Measurements from ENCODE around the gene ANXA5. TPM values are rescaled to one million over a fixed set of nuclear protein-coding genes. Genes with fewer than 3 reads are reported as not detected.

The ANXA5 gene
- total and polyA plus RNA-seq, 9 of the 15 experiments (the other 6 are each of a cell fraction or from before 2014, with no cell fraction given), result 49.9 to 131 (median 84.5) TPM

GRCh38 chr4:121711263-121712000 lies 14.7 kb upstream of the ANXA5 start:
- FAIRE-seq (peak; percentile 89), ATAC-seq (peak; percentile 100), DNase-seq (ENCODE audit: extremely low read depth in 1 of 4, low spot score in 3 of 4) (peak; percentile 63 to 91 (median 74))
- intact Hi-C loops (cut with micrococcal nuclease) (no loop called here), in situ Hi-C loops (cut with MboI) (no loop called here)
- no peaks in the 10 kb centered on the region for H4K20me1 ChIP-seq (replicated peaks; ENCODE audit: control insufficient read depth, insufficient read depth, low read length)
- ChIA-PET CTCF (ENCODE audit: low intra/inter-chr PET ratio) (interaction anchor here (0.7 kb wide), 1 partner anchor 13 kb away, joined by 3 read pairs; no protein-coding TSS in a partner anchor), POLR2A (interaction anchor here (0.5 to 0.7 kb wide), 2 partner anchors 54 to 309 kb away, joined by 3 to 5 read pairs; no protein-coding TSS in a partner anchor)
- H3K4me2 ChIP-seq (ENCODE audit: insufficient read depth, low read length), result peak overlapping the region; percentile 75
- no peaks in the 10 kb centered on the region for H3K36me3 ChIP-seq (ENCODE audit: control insufficient read depth, insufficient read depth, low read length)
- peaks cover 5% of the 10 kb centered on the region in 2 experiments; a peak in 4 of 5 replicates for H3K4me1 ChIP-seq (replicated peaks in 1 of 2; ENCODE audit: control insufficient read depth in 2 of 2, insufficient read depth in 2 of 2, low read length in 2 of 2)
- H3K9ac ChIP-seq (ENCODE audit: insufficient read depth in 1 of 2, low read depth in 2 of 2, low read length in 2 of 2), result peak overlapping the region in 1 of 2 experiments; percentile 47; a peak in 1 of 4 replicates
- H3K4me3 ChIP-seq, result no peak overlapping the region
- no peaks in the 10 kb centered on the region for H3K9me3 ChIP-seq (replicated peaks; ENCODE audit: control insufficient read depth, insufficient read depth, low read depth, low read length)
- no peak overlapping the region for H3K27ac ChIP-seq (ENCODE audit: extremely low read depth, low read depth, low read length)
- under 1% methylated on average over 17 of the region's 18 CpGs for WGBS (ENCODE audit: insufficient coverage, low coverage, missing lambda C conversion rate)
- peaks cover 0 to 2% of the 10 kb centered on the region in 2 experiments; a peak in 1 of 5 replicates for H3K27me3 ChIP-seq (ENCODE audit: control insufficient read depth in 2 of 2, insufficient read depth in 2 of 2, low read length in 2 of 2)
- peak overlapping the region; percentile 81 for H2AFZ ChIP-seq (ENCODE audit: low read depth, low read length)
- no peaks in the 10 kb centered on the region for H3K9me1 ChIP-seq (ENCODE audit: control insufficient read depth, insufficient read depth, low read length)
- H3K79me2 ChIP-seq (ENCODE audit: control insufficient read depth, insufficient read depth, low read length), result no peaks in the 10 kb centered on the region
- BruUV-seq (replicated peaks), result no TSS peak
- no peak for TF ChIP-seq ZNF668 (CRISPR knock-in tag; IDR thresholded peaks at IDR 0.05)
- TF ChIP-seq FOXA1 (IDR thresholded peaks at IDR 0.05; ENCODE audit: borderline replicate concordance), result no peak
- peak; percentile 78 for TF ChIP-seq ZNF316 (IDR thresholded peaks at IDR 0.05)
- TF ChIP-seq RUNX1 (IDR thresholded peaks at IDR 0.05; ENCODE audit: low read depth), result no peak
- peak; percentile 66; the same call in 1 of the 2 replicates for TF ChIP-seq TEAD2 (tag; IDR thresholded peaks at IDR 0.05)
- peak in 1 of 2 experiments; percentile 33 for TF ChIP-seq E2F6 (IDR thresholded peaks at IDR 0.05; ENCODE audit: borderline replicate concordance in 1 of 2, extremely low read depth in 1 of 2, insufficient read depth in 1 of 2, insufficient read length in 1 of 2, low read depth in 1 of 2, low read length in 1 of 2, poor library complexity in 1 of 2, severe bottlenecking in 1 of 2)
- no peak for TF ChIP-seq CREM (IDR thresholded peaks at IDR 0.05; ENCODE audit: low read depth)
- no peak for TF ChIP-seq ZNF445 (CRISPR knock-in tag; IDR thresholded peaks at IDR 0.05; ENCODE audit: low read depth)
- no peak for TF ChIP-seq BDP1 (IDR thresholded peaks at IDR 0.05; ENCODE audit: insufficient read depth, insufficient read length)
- no peak for TF ChIP-seq RBM22 (IDR thresholded peaks at IDR 0.05; ENCODE audit: low read depth, low read length, poor library complexity, severe bottlenecking)
- no peak for TF ChIP-seq ZHX1 (conservative IDR thresholded peaks at IDR 0.05; ENCODE audit: low read length)
- no peak for TF ChIP-seq ZNF395 (CRISPR knock-in tag; IDR thresholded peaks at IDR 0.05)
